IMR-90 (cell line): ENCODE measurements around the gene GLUD1. TPM values are rescaled to one million over a fixed set of nuclear protein-coding genes. Genes with fewer than 3 reads are reported as not detected.

Experiments used
- ATAC-seq: fragments of 200-7000 bp; cut with Tn5 transposase; 2 replicates; pipeline ENCODE4 v1.9.1; 2020; ENCODE audit warnings: low read depth, mild to moderate bottlenecking, moderate library complexity
- BruUV-seq: library from RNA; stranded (reverse); fragments of 400-500 nt; replicated peaks from 2 replicates; lab custom pipeline; 2021; lab: Mats Ljungman, UMichigan
- CTCF ChIA-PET: fragments of 300-600 bp; formaldehyde crosslinking; extraction: SDS; loops from one replicate; lab custom pipeline; 2021; ENCODE audit warnings: antibody characterized with exemption; lab: Yijun Ruan, JAX
- POLR2A ChIA-PET: fragments of 300-600 bp; sonication (Branson Sonifier 250); formaldehyde crosslinking; loops from one replicate; lab custom pipeline; 2022; ENCODE audit warnings: antibody characterized with exemption; ENCODE audit not compliant: unreplicated experiment; lab: Charles Lee
- DNase-seq: peaks from one replicate; pipeline ENCODE4 v3.0.0; 2013
- H2AFZ ChIP-seq: replicated peaks from 2 replicates; pipeline ENCODE3; 2013; ENCODE audit warnings: low read length, mild to moderate bottlenecking; ENCODE audit not compliant: poor library complexity
- H2AK5ac ChIP-seq: 2 replicates; pipeline ENCODE4 v1.6.1; 2013; ENCODE audit warnings: low read depth, low read length, inconsistent platforms
- H2AK9ac ChIP-seq: replicated peaks from 2 replicates; pipeline ENCODE3; 2013; ENCODE audit warnings: mild to moderate bottlenecking, low read depth, low read length, moderate library complexity; ENCODE audit not compliant: poor library complexity
- H2BK120ac ChIP-seq: 2 replicates; pipeline ENCODE4 v1.6.1; 2013; ENCODE audit warnings: low read depth, low read length, inconsistent platforms
- H2BK15ac ChIP-seq: 3 replicates; pipeline ENCODE4 v1.6.1; 2013; ENCODE audit warnings: low read depth, low read length, inconsistent platforms
- H2BK20ac ChIP-seq: 2 replicates; pipeline ENCODE4 v1.6.1; 2013; ENCODE audit warnings: low read depth, mild to moderate bottlenecking, inconsistent platforms, low read length, moderate library complexity
- H2BK5ac ChIP-seq: 2 replicates; pipeline ENCODE4 v1.6.1; 2013; ENCODE audit warnings: mild to moderate bottlenecking, low read depth, low read length, inconsistent platforms; ENCODE audit not compliant: poor library complexity, severe bottlenecking
- H3K14ac ChIP-seq: replicated peaks from 2 replicates; pipeline ENCODE4 v1.6.1; 2013; ENCODE audit warnings: low read depth, low read length, inconsistent platforms
- H3K18ac ChIP-seq: 2 replicates; pipeline ENCODE4 v1.6.1; 2013; ENCODE audit warnings: low read depth, low read length, control low read depth
- H3K23ac ChIP-seq: 2 replicates; pipeline ENCODE4 v1.6.1; 2013; ENCODE audit warnings: low read depth, low read length, inconsistent platforms
- H3K27ac ChIP-seq: 2 replicates; pipeline ENCODE4 v1.5.1; 2013; ENCODE audit warnings: mild to moderate bottlenecking, control low read depth, low read length; ENCODE audit not compliant: insufficient read depth
- H3K27me3 ChIP-seq: 2 replicates; pipeline ENCODE4 v1.6.1; 2013; ENCODE audit warnings: low read length; ENCODE audit not compliant: control insufficient read depth, insufficient read depth
- H3K36me3 ChIP-seq: 2 replicates; pipeline ENCODE4 v1.6.1; 2013; ENCODE audit warnings: low read length, mixed read lengths; ENCODE audit not compliant: control insufficient read depth, insufficient read depth
- H3K4ac ChIP-seq: 2 replicates; pipeline ENCODE4 v1.6.1; 2013; ENCODE audit warnings: low read depth, low read length, inconsistent platforms
- H3K4me1 ChIP-seq: 2 replicates; pipeline ENCODE4 v1.6.1; 2013; ENCODE audit warnings: low read length, mixed read lengths; ENCODE audit not compliant: control insufficient read depth, insufficient read depth
- H3K4me2 ChIP-seq: 2 replicates; pipeline ENCODE4 v1.6.1; 2013; ENCODE audit warnings: low read depth, mild to moderate bottlenecking, control low read depth, low read length, moderate library complexity
- H3K4me3 ChIP-seq: 2 replicates; pipeline ENCODE4 v1.5.1; 2013; ENCODE audit warnings: low read depth, mild to moderate bottlenecking, control low read depth, low read length, moderate library complexity; ENCODE audit not compliant: insufficient read depth
- H3K56ac ChIP-seq: 2 replicates; pipeline ENCODE4 v1.6.1; 2013; ENCODE audit warnings: low read length, inconsistent platforms; ENCODE audit not compliant: insufficient read depth; ENCODE audit errors: extremely low read depth
- H3K79me1 ChIP-seq, 2 experiments: 2 replicates each; pipeline ENCODE4 v1.6.1; 2013; ENCODE audit warnings: low read length in 2 of 2, inconsistent platforms in 1 of 2, low read depth in 1 of 2
- H3K9ac ChIP-seq: 2 replicates; pipeline ENCODE4 v1.6.1; 2013; ENCODE audit warnings: low read depth, low read length, control low read depth
- H3K9me1 ChIP-seq: 2 replicates; pipeline ENCODE4 v1.6.1; 2013; ENCODE audit warnings: low read length, inconsistent platforms; ENCODE audit not compliant: insufficient read depth
- H3K9me3 ChIP-seq: 2 replicates; pipeline ENCODE4 v1.6.1; 2013; ENCODE audit warnings: low read length; ENCODE audit not compliant: control insufficient read depth, insufficient read depth
- H4K20me1 ChIP-seq: 2 replicates; pipeline ENCODE4 v1.6.1; 2013; ENCODE audit warnings: low read length, inconsistent platforms; ENCODE audit not compliant: insufficient read depth
- H4K5ac ChIP-seq: 2 replicates; pipeline ENCODE4 v1.6.1; 2013; ENCODE audit warnings: mild to moderate bottlenecking, low read depth, low read length, control low read depth
- H4K8ac ChIP-seq, 2 experiments: 2 replicates each; pipeline ENCODE4 v1.6.1; 2013; ENCODE audit warnings: low read depth in 2 of 2, low read length in 2 of 2, control low read depth in 1 of 2, inconsistent platforms in 1 of 2
- H4K91ac ChIP-seq: 2 replicates; pipeline ENCODE4 v1.6.1; 2013; ENCODE audit warnings: low read depth, low read length, inconsistent platforms; ENCODE audit not compliant: insufficient read depth
- BHLHE40 ChIP-seq: fragments of 150-350 bp; IDR thresholded peaks from 2 replicates; pipeline ENCODE4 v1.6.1; 2016; ENCODE audit warnings: mild to moderate bottlenecking, low read depth, low read length
- CEBPB ChIP-seq: IDR thresholded peaks from 2 replicates; pipeline ENCODE4 v1.6.1; 2012; ENCODE audit warnings: low read depth, low read length, improper control_type of control experiment
- CHD1 ChIP-seq: IDR thresholded peaks from 2 replicates; pipeline ENCODE4 v1.6.1; 2012; ENCODE audit warnings: low read depth, low read length, improper control_type of control experiment
- CTCF ChIP-seq: conservative IDR thresholded peaks from 2 replicates; pipeline ENCODE4 v1.5.1; 2012; ENCODE audit warnings: mild to moderate bottlenecking, low read depth, low read length, improper control_type of control experiment
- ELK1 ChIP-seq: fragments of 150-350 bp; IDR thresholded peaks from 2 replicates; pipeline ENCODE4 v1.6.1; 2016; ENCODE audit warnings: low read depth, mild to moderate bottlenecking, low read length, moderate library complexity, borderline replicate concordance
- FOS ChIP-seq: fragments of 150-350 bp; IDR thresholded peaks from 2 replicates; pipeline ENCODE4 v1.6.1; 2016; ENCODE audit warnings: low read depth, low read length
- MAFK ChIP-seq: IDR thresholded peaks from 2 replicates; pipeline ENCODE4 v1.6.1; 2012; ENCODE audit warnings: low read depth, low read length, improper control_type of control experiment
- MAZ ChIP-seq: IDR thresholded peaks from 2 replicates; pipeline ENCODE4 v1.6.1; 2012; ENCODE audit warnings: low read depth, mild to moderate bottlenecking, low read length, improper control_type of control experiment, moderate library complexity, borderline replicate concordance
- MXI1 ChIP-seq: IDR thresholded peaks from 2 replicates; pipeline ENCODE4 v1.6.1; 2012; ENCODE audit warnings: low read depth, mild to moderate bottlenecking, low read length, moderate library complexity, borderline replicate concordance
- NFE2L2 ChIP-seq: fragments of 150-350 bp; IDR thresholded peaks from 2 replicates; pipeline ENCODE4 v1.6.1; 2016; ENCODE audit warnings: low read depth, mild to moderate bottlenecking, low read length
- POLR2A ChIP-seq: IDR thresholded peaks from 2 replicates; pipeline ENCODE4 v1.6.1; 2012; ENCODE audit warnings: mild to moderate bottlenecking, low read depth, low read length
- RAD21 ChIP-seq: IDR thresholded peaks from 2 replicates; pipeline ENCODE4 v1.6.1; 2012; ENCODE audit warnings: low read length, improper control_type of control experiment
- RCOR1 ChIP-seq: IDR thresholded peaks from 2 replicates; pipeline ENCODE4 v1.6.1; 2012; ENCODE audit warnings: mild to moderate bottlenecking, low read length, improper control_type of control experiment; ENCODE audit not compliant: insufficient replicate concordance
- RFX5 ChIP-seq: IDR thresholded peaks from 2 replicates; pipeline ENCODE4 v1.8.0; 2012; ENCODE audit warnings: low read depth, mild to moderate bottlenecking, low read length, moderate library complexity
- SMC3 ChIP-seq: fragments of 150-350 bp; IDR thresholded peaks from 2 replicates; pipeline ENCODE4 v1.6.1; 2016; ENCODE audit warnings: low read depth, mild to moderate bottlenecking, antibody characterized with exemption, low read length, moderate library complexity
- USF2 ChIP-seq: fragments of 150-350 bp; IDR thresholded peaks from 2 replicates; pipeline ENCODE4 v1.6.1; 2017; ENCODE audit warnings: mild to moderate bottlenecking, antibody characterized with exemption, low read length, low read depth
- WGBS, 2 experiments: methylation state at CpG; one replicate each; pipeline versions ENCODE4 v1.1.5 to v1.1.7; 2013; ENCODE audit warnings: missing lambda C conversion rate in 2 of 2; ENCODE audit not compliant: insufficient read length in 1 of 2; ENCODE audit errors: extremely low coverage in 2 of 2; 5-methylcytosine and 5-hydroxymethylcytosine counted together
- dilution Hi-C: fragments of 300-500 bp; cut with HindIII; formaldehyde crosslinking; loops from one replicate; pipeline ENCODE4 v1.14.3; 2018; ENCODE audit warnings: low sequenced_read_pairs; ENCODE audit not compliant: unreplicated experiment
- in situ Hi-C: fragments of 300-500 bp; cut with MboI; formaldehyde crosslinking; loops from 3 replicates; pipeline ENCODE4 v1.14.3; 2019; ENCODE audit warnings: low sequenced_read_pairs, inconsistent platforms, mixed read lengths
- intact Hi-C: fragments of 100-400 bp; cut with micrococcal nuclease; formaldehyde crosslinking; loops from 2 replicates; pipeline ENCODE4 v1.10.0; 2022
- polyA plus RNA-seq, 3 experiments: library from polyadenylated mRNA; depleted of rRNA; stranded (reverse); fragments of >200 nt; gene quantifications; 2 replicates each; pipeline ENCODE4 v1.2.3, GENCODE V29; 2012; ENCODE audit warnings: low replicate concordance in 1 of 3
- total RNA-seq: library from RNA; depleted of rRNA; stranded (reverse); fragments of >200 nt; gene quantifications from 2 replicates; pipeline ENCODE4 v1.2.3, GENCODE V29; 2012

GLUD1 gene
- total and polyA plus RNA-seq, 2 of the 4 experiments (the other 2 are of a cell fraction): 64.8 to 210 TPM

GRCh38 chr10:87092376-87092860 is 2.2 kb downstream of the GLUD1 start:
- Histone ChIP-seq H3K79me1 (peaks cover 20 to 65% of the 10 kb centered on the region in 2 experiments), H3K27ac (peak overlapping the region; percentile 71; the same call in 1 of the 2 replicates), H3K9me3 (no peaks in the 10 kb centered on the region), H3K14ac (peak overlapping the region; percentile 65), H2BK15ac (no peak overlapping the region), H3K4me3 (peak overlapping the region; percentile 84), H4K8ac (no peak overlapping the region; a peak in 1 of 4 replicates), H3K9ac (peak overlapping the region; percentile 92; the same call in 1 of the 2 replicates), H2AK9ac (no peak overlapping the region), H2AK5ac (0 out of 2 replicates have a peak overlapping the region, but pooled peaks have one; percentile 17), H3K4me2 (peak overlapping the region; percentile 92), H3K9me1 (peaks cover 10% of the 10 kb centered on the region), H2BK5ac (peak overlapping the region; percentile 53), H4K91ac (0 out of 2 replicates have a peak overlapping the region, but pooled peaks have one; percentile 11), H3K36me3 (peaks cover 2% of the 10 kb centered on the region; the same call in 1 of the 2 replicates), H3K23ac (peak overlapping the region; percentile 75), H3K4me1 (peaks cover 6% of the 10 kb centered on the region), H2BK120ac (no peak overlapping the region), H4K5ac (no peak overlapping the region), H3K27me3 (no peaks in the 10 kb centered on the region), H3K4ac (peak overlapping the region; percentile 34; the same call in 1 of the 2 replicates), H3K56ac (peak overlapping the region; percentile 37; the same call in 1 of the 2 replicates), H2AFZ (no peak overlapping the region), H3K18ac (peak overlapping the region; percentile 44; the same call in 1 of the 2 replicates), H2BK20ac (no peak overlapping the region), H4K20me1 (peaks cover 25% of the 10 kb centered on the region)
- in situ Hi-C loops (no loop called here), dilution Hi-C loops (no loop called here), intact Hi-C loops (loop anchor here (2.0 kb wide), 2 partner anchors 124 to 154 kb away; partner anchors contain the start of gene ADIRF)
- peak; percentile 37 for DNase-seq
- ChIA-PET CTCF (no interaction called here), POLR2A (no interaction called here)
- BruUV-seq: no TSS peak
- no CpG with 5 or more reads among the region's 7 CpGs for WGBS, 2 experiments
- TF ChIP-seq POLR2A (no peak), NFE2L2 (no peak), RAD21 (no peak), RCOR1 (no peak), CHD1 (no peak), CEBPB (no peak), ELK1 (no peak), MAFK (no peak), USF2 (no peak), SMC3 (no peak), RFX5 (no peak), FOS (no peak), MXI1 (no peak), BHLHE40 (no peak), MAZ (no peak), CTCF (no peak)
- no peak for ATAC-seq
